ENCODE measurements around the gene CAMK2G.

CAMK2G gene

DNA sequence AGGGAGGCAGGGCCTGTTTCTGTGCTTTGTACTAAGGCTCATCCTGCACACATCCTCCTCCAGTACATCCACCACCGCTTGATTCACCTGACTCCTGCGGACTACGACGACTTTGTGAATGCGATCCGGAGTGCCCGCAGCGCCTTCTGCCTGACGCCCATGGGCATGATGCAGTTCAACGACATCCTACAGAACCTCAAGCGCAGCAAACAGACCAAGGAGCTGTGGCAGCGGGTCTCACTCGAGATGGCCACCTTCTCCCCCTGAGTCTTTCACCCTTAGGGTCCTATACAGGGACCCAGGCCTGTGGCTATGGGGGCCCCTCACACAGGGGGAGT, 73.1 kb downstream of the CAMK2G start:
- DNase-seq (ENCODE audit: insufficient read length, low spot score) (no peak), FAIRE-seq (no peak)
- TF ChIP-seq, protein P1, sequence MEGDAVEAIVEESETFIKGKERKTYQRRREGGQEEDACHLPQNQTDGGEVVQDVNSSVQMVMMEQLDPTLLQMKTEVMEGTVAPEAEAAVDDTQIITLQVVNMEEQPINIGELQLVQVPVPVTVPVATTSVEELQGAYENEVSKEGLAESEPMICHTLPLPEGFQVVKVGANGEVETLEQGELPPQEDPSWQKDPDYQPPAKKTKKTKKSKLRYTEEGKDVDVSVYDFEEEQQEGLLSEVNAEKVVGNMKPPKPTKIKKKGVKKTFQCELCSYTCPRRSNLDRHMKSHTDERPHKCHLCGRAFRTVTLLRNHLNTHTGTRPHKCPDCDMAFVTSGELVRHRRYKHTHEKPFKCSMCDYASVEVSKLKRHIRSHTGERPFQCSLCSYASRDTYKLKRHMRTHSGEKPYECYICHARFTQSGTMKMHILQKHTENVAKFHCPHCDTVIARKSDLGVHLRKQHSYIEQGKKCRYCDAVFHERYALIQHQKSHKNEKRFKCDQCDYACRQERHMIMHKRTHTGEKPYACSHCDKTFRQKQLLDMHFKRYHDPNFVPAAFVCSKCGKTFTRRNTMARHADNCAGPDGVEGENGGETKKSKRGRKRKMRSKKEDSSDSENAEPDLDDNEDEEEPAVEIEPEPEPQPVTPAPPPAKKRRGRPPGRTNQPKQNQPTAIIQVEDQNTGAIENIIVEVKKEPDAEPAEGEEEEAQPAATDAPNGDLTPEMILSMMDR (IDR thresholded peaks at IDR 0.05; ENCODE audit: insufficient read depth, missing control alignments), result no peak

DNA sequence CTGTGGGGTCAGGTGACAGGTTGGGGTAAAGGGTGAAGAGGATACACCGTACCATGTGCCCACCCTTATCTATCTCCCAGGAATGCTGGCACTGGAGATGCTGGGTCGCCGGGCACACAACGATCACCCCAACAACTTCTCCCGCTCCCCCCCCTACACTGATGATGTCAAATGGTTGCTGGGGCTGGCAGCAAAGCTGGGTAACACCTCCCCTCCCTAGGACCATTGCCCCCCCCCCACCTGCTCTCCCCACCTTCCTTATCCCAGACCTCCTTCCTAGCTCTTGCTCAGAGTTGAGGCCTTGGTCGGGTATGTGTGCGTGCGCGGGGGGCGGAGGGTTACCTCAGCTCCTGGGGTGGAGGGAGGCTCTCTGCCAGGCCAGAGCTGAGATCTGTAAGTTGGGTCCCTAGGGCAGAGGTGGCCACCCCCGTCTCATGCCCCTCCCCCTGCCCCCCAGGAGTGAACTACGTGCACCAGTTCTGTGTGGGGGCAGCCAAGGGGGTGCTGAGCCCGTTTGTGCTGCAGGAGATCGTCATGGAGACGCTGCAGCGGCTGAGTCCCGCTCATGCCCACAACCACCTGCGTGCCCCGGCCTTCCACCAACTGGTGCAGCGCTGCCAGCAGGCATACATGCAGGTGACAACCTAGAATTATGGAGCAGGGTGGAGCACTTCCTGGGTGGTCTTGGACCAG, 73.6 kb downstream of the CAMK2G start:
- FAIRE-seq, result no peak

DNA sequence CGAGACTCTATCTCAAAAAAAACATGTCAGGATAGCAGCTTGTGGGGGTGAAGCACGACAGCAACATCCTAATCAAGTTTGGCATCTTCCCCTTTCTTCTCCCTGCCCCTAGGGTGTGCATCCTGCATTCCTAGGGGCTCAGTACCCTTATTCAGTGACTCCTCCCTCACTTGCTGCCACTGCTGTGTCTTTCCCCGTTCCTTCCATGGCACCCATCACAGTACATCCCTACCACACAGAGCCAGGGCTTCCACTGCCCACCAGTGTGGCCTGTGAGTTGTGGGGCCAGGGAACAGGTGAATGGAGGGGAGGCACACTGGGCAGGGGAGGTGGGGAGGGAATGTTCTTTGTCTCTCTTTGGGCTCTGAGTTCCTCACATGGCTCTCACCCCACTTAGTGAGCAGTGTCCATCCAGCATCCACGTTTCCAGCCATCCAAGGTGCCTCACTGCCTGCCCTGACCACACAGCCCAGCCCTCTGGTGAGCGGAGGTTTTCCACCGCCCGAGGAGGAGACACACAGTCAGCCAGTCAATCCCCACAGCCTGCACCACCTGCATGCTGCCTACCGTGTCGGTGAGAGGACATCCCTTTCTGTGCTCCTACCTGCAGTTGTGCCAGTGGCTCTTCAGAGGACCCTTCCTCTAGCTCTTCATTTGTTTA, 74.3 kb downstream of the CAMK2G start:
- TF ChIP-seq, protein P1 (IDR thresholded peaks at IDR 0.05; ENCODE audit: insufficient read depth, missing control alignments), result no peak
- DNase-seq (ENCODE audit: insufficient read length, low spot score) (no peak), FAIRE-seq (no peak)

More for the DNA sequence above, 73.6 kb downstream of the CAMK2G start:
- TF ChIP-seq, protein P1 (IDR thresholded peaks at IDR 0.05; ENCODE audit: insufficient read depth, missing control alignments), result no peak
- no peak for DNase-seq (ENCODE audit: insufficient read length, low spot score)

DNA sequence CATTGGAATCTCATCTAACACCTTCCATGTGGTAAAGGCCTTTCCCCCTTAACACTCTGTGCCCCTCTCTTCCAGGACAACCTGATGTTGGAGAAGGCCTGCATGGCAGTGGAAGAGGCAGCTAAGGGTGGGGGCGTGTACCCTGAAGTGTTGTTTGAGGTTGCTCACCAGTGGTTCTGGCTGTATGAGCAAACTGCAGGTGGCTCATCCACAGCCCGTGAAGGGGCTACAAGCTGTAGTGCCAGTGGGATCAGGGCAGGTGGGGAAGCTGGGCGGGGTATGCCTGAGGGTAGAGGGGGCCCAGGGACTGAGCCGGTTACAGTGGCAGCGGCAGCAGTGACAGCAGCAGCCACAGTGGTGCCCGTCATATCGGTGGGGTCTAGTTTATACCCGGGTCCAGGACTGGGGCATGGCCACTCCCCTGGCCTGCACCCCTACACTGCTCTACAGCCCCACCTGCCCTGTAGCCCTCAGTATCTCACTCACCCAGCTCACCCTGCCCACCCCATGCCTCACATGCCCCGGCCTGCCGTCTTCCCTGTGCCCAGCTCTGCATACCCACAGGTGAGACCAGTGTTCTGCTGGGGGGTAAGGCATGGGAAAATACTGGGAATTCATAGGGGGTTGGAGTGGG, 75.3 kb downstream of the CAMK2G start:
- DNase-seq (ENCODE audit: insufficient read length, low spot score) (no peak), FAIRE-seq (no peak)
- TF ChIP-seq, protein P1 (IDR thresholded peaks at IDR 0.05; ENCODE audit: insufficient read depth, missing control alignments), result no peak

DNA sequence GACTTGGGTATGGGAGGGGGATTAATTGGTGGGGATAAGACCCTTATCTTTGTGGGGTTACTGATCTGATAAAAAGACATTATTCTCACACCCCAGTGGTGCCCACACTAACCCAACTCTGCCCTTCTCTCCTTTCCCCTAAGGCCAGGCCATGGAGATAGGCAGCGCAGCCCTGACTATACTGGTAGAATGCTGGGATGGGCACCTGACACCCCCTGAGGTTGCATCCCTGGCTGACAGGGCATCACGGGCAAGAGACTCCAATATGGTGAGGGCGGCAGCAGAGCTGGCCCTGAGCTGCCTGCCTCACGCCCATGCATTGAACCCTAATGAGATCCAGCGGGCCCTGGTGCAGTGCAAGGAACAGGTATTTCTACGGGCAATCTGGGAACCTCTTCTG, 76.3 kb downstream of the CAMK2G start:
- DNase-seq (ENCODE audit: insufficient read length, low spot score) (no peak), FAIRE-seq (no peak)
- TF ChIP-seq, protein P1 (IDR thresholded peaks at IDR 0.05; ENCODE audit: insufficient read depth, missing control alignments), result no peak

DNA sequence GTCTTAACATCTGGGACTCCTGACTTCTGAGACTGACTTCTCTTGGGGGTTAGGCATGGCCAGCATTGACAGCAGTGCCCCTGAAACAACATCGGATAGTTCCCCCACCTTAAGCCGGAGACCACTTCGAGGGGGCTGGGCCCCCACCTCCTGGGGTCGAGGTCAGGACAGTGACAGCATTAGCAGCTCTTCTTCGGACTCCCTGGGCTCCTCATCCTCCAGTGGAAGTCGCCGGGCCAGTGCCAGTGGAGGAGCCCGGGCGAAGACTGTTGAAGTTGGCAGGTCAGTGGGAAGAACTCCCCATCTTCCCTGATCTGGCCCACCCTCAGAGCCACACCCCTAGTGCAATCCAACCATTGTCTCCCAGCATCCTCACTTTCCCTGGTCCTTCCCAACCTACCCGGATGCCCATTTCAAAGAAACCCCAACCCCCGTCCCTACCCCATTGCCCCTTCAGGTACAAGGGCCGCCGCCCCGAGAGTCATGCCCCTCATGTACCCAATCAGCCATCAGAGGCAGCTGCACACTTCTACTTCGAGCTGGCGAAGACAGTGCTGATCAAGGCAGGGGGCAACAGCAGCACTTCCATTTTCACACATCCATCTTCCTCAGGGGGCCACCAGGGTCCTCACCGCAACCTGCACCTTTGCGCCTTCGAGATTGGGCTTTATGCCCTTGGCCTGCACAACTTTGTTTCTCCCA, 76.9 kb downstream of the CAMK2G start:
- DNase-seq (ENCODE audit: insufficient read length, low spot score) (no peak), FAIRE-seq (no peak)
- TF ChIP-seq, protein P1 (IDR thresholded peaks at IDR 0.05; ENCODE audit: insufficient read depth, missing control alignments), result no peak
